DMS153 (cell line): ENCODE measurements around the gene REG3A.

Experiments used
- DNase-seq: peaks from one replicate; lab custom pipeline; 2025; lab: John Stamatoyannopoulos, UW

The REG3A gene

GRCh38 chr2:79120194-79120713, 39.3 kb downstream of the REG3A start, which contains the start of gene REG1A:
Gene REG1A, plus strand, starts transcription at chr2:79120488. Its CDS starts 374 bp downstream, at chr2:79120862.
- DNase-seq, result no peak

GRCh38 chr2:79116997-79117928, 42.3 kb downstream of the REG3A start:
- DNase-seq, result no peak

GRCh38 chr2:79114797-79115494, 44.6 kb downstream of the REG3A start:
- DNase-seq, result no peak

- no peak for DNase-seq
These were observed 47.3 kb downstream of the REG3A start for GRCh38 chr2:79112269-79112668.
